GM23338 (cell line): ENCODE measurements around the gene ST8SIA1. TPM values are rescaled to one million over a fixed set of nuclear protein-coding genes. Genes with fewer than 3 reads are reported as not detected.
"Not testable (repeated sequence)": the region's sequence is repeated elsewhere in the genome, so short reads cannot be mapped to it uniquely, and the experiment has no call there.

ENCODE experiments used
- ATAC-seq: fragments of 200-7000 bp; cut with Tn5 transposase; 3 replicates; pipeline ENCODE4 v1.9.1; 2020
- DNase-seq: peaks from one replicate; pipeline ENCODE4 v3.0.0-alpha.2; 2015; ENCODE audit warnings: low spot score
- H2AFZ ChIP-seq: fragments of 200-600 bp; sonication (generic); 2 replicates; pipeline ENCODE4 v1.8.0; 2016; ENCODE audit warnings: antibody characterized with exemption, mild to moderate bottlenecking, moderate library complexity
- H3F3A ChIP-seq: fragments of 200-600 bp; sonication (generic); replicated peaks from 2 replicates; pipeline ENCODE4 v1.8.0; 2017; ENCODE audit warnings: antibody characterized with exemption, mixed run types, low read depth
- H3K27ac ChIP-seq: fragments of 200-600 bp; sonication (generic); 2 replicates; pipeline ENCODE4 v1.6.1; 2016; ENCODE audit warnings: low read depth
- H3K27me3 ChIP-seq: fragments of 200-600 bp; sonication (generic); 2 replicates; pipeline ENCODE4 v1.8.0; 2016; ENCODE audit warnings: mild to moderate bottlenecking, mixed run types, moderate library complexity; ENCODE audit not compliant: insufficient read depth
- H3K36me3 ChIP-seq: fragments of 200-600 bp; sonication (generic); 2 replicates; pipeline ENCODE4 v1.8.0; 2016; ENCODE audit warnings: mild to moderate bottlenecking; ENCODE audit not compliant: insufficient read depth
- H3K4me1 ChIP-seq: fragments of 200-600 bp; sonication (generic); 2 replicates; pipeline ENCODE4 v1.8.0; 2016; ENCODE audit warnings: mild to moderate bottlenecking, moderate library complexity; ENCODE audit not compliant: insufficient read depth
- H3K4me2 ChIP-seq: fragments of 200-600 bp; sonication (generic); 2 replicates; pipeline ENCODE4 v1.7.1; 2017; ENCODE audit warnings: mixed run types
- H3K4me3 ChIP-seq: fragments of 200-600 bp; sonication (generic); 2 replicates; pipeline ENCODE4 v1.6.1; 2016; ENCODE audit warnings: mixed run types
- H3K79me2 ChIP-seq: fragments of 200-600 bp; sonication (generic); replicated peaks from 2 replicates; pipeline ENCODE4 v1.8.0; 2017; ENCODE audit warnings: mild to moderate bottlenecking; ENCODE audit not compliant: insufficient read depth
- H3K9me2 ChIP-seq: fragments of 200-600 bp; sonication (generic); 2 replicates; pipeline ENCODE4 v1.8.0; 2017; ENCODE audit not compliant: insufficient read depth
- H4K20me1 ChIP-seq: fragments of 200-600 bp; sonication (generic); replicated peaks from 2 replicates; pipeline ENCODE4 v1.8.0; 2017; ENCODE audit warnings: mild to moderate bottlenecking; ENCODE audit not compliant: insufficient read depth
- H3K27ac Mint-ChIP-seq: 2 replicates; pipeline ENCODE4 v1.8.0; 2020; ENCODE audit warnings: inconsistent platforms, mild to moderate bottlenecking, moderate library complexity, mixed read lengths
- H3K27me3 Mint-ChIP-seq: 3 replicates; pipeline ENCODE4 v1.8.0; 2022; ENCODE audit warnings: low read depth, mild to moderate bottlenecking, moderate library complexity, mixed read lengths, inconsistent platforms; ENCODE audit not compliant: insufficient read depth, poor library complexity
- H3K36me3 Mint-ChIP-seq: 3 replicates; pipeline ENCODE4 v1.8.0; 2021; ENCODE audit warnings: low read depth, mild to moderate bottlenecking, inconsistent platforms, moderate library complexity, mixed read lengths
- H3K4me1 Mint-ChIP-seq: 3 replicates; pipeline ENCODE4 v1.8.0; 2020; ENCODE audit warnings: mild to moderate bottlenecking, inconsistent platforms, mixed read lengths
- H3K4me3 Mint-ChIP-seq: 3 replicates; pipeline ENCODE4 v1.8.0; 2021; ENCODE audit warnings: moderate library complexity, mild to moderate bottlenecking, inconsistent platforms, mixed read lengths
- H3K9me3 Mint-ChIP-seq: 3 replicates; pipeline ENCODE4 v1.8.0; 2020; ENCODE audit warnings: moderate library complexity, mild to moderate bottlenecking, inconsistent platforms, mixed read lengths
- polyA plus RNA-seq: library from polyadenylated mRNA; unstranded; fragments of >200 nt; fragmentation: Nextera tagmentation; extraction: Ambion mirVana; gene quantifications from 2 replicates; pipeline ENCODE4 v1.2.1, GENCODE V29; 2016
- total RNA-seq: library from RNA; depleted of rRNA; stranded (reverse); fragments of >200 nt; shearing (Covaris generic); gene quantifications from 2 replicates; pipeline ENCODE4 v1.2.3, GENCODE V29; 2014; rRNA removed

Gene ST8SIA1
- total and polyA plus RNA-seq, 2 experiments from 2014 or later = 2.5 to 5.1 TPM

- not testable (repeated sequence) for H2AFZ ChIP-seq, H3K27ac ChIP-seq, H3K79me2 ChIP-seq, DNase-seq, H4K20me1 ChIP-seq, H3K4me1 Mint-ChIP-seq, H3K27me3 ChIP-seq, H3K4me3 ChIP-seq, H3K9me3 Mint-ChIP-seq, H3K27me3 Mint-ChIP-seq, H3K27ac Mint-ChIP-seq, H3K4me3 Mint-ChIP-seq, ATAC-seq, H3F3A ChIP-seq, H3K36me3 Mint-ChIP-seq, H3K9me2 ChIP-seq, H3K4me2 ChIP-seq, H3K4me1 ChIP-seq, H3K36me3 ChIP-seq
These were observed 185.2 kb downstream of the ST8SIA1 start for GRCh38 chr12:22149286-22149685.

- H3K27me3 ChIP-seq, H3K9me3 Mint-ChIP-seq, H3K27ac Mint-ChIP-seq, H4K20me1 ChIP-seq, H2AFZ ChIP-seq, H3K4me1 ChIP-seq, H3K27ac ChIP-seq, DNase-seq, H3K4me3 Mint-ChIP-seq, H3K27me3 Mint-ChIP-seq, H3K36me3 ChIP-seq, H3K79me2 ChIP-seq, H3K9me2 ChIP-seq, ATAC-seq, H3F3A ChIP-seq, H3K4me2 ChIP-seq, H3K4me1 Mint-ChIP-seq, H3K4me3 ChIP-seq, H3K36me3 Mint-ChIP-seq: not testable (repeated sequence)
These were observed 187.8 kb downstream of the ST8SIA1 start for GRCh38 chr12:22146686-22147085.

Other genes starting within 250 kb of the ST8SIA1 start
- 68.6 and 68.7 TPM in 2 replicates for gene C2CD5, start 209.8 kb upstream of the ST8SIA1 start, total RNA-seq
- 22.0 and 23.2 TPM in 2 replicates for gene C2CD5, start 209.8 kb upstream of the ST8SIA1 start, polyA plus RNA-seq